Endothelial cell (in vitro differentiated cells): ENCODE data around the gene SMAP2. TPM values are rescaled to one million over a fixed set of nuclear protein-coding genes. Genes with fewer than 3 reads are reported as not detected.

Experiments used
- DNase-seq: peaks from one replicate; pipeline ENCODE4 v3.0.0; 2021; ENCODE audit warnings: low spot score
- H3K27ac Mint-ChIP-seq: one replicate; pipeline ENCODE4 v1.8.0; 2021; ENCODE audit warnings: mixed read lengths, inconsistent platforms; ENCODE audit not compliant: unreplicated experiment
- H3K27me3 Mint-ChIP-seq: one replicate; pipeline ENCODE4 v1.8.0; 2021; ENCODE audit warnings: mild to moderate bottlenecking, moderate library complexity, mixed read lengths, inconsistent platforms; ENCODE audit not compliant: unreplicated experiment
- H3K36me3 Mint-ChIP-seq: one replicate; pipeline ENCODE4 v1.8.0; 2021; ENCODE audit warnings: mild to moderate bottlenecking, low read depth, mixed read lengths, inconsistent platforms; ENCODE audit not compliant: unreplicated experiment
- H3K4me1 Mint-ChIP-seq: one replicate; pipeline ENCODE4 v1.8.0; 2021; ENCODE audit warnings: mild to moderate bottlenecking, mixed read lengths, inconsistent platforms; ENCODE audit not compliant: unreplicated experiment
- H3K4me3 Mint-ChIP-seq: one replicate; pipeline ENCODE4 v1.8.0; 2021; ENCODE audit warnings: mild to moderate bottlenecking, mixed read lengths, inconsistent platforms; ENCODE audit not compliant: unreplicated experiment
- H3K9me3 Mint-ChIP-seq: one replicate; pipeline ENCODE4 v1.8.0; 2021; ENCODE audit warnings: mixed read lengths, inconsistent platforms; ENCODE audit not compliant: unreplicated experiment
- CTCF ChIP-seq: fragments of 200-600 bp; sonication (generic); IDR thresholded peaks from one replicate; pipeline ENCODE4 v1.5.0; 2021; ENCODE audit warnings: antibody characterized with exemption; ENCODE audit not compliant: unreplicated experiment
- total RNA-seq: library from RNA; stranded (reverse); fragmentation: NEBNext Ultra II Directional; extraction: Animal tissue kit (Norgen Biotek cat#: 25700); gene quantifications from one replicate; pipeline ENCODE4 v1.2.1, GENCODE V29; 2021; ENCODE audit not compliant: unreplicated experiment

The SMAP2 gene
- total RNA-seq, 1 donor from 2014 or later: 12.1 TPM

- no peaks in the 10 kb centered on the region for H3K36me3 Mint-ChIP-seq
- H3K9me3 Mint-ChIP-seq: no peaks in the 10 kb centered on the region
- no peak overlapping the region for H3K4me3 Mint-ChIP-seq
- no peaks in the 10 kb centered on the region for H3K27me3 Mint-ChIP-seq
- no peak for TF ChIP-seq CTCF
- no peak overlapping the region for H3K27ac Mint-ChIP-seq
- DNase-seq: no peak
- no peaks in the 10 kb centered on the region for H3K4me1 Mint-ChIP-seq
Measured at GRCh38 chr1:40351124-40351523, 22.4 kb upstream of the SMAP2 start.

GRCh38 chr1:40352126-40352525 lies 21.4 kb upstream of the SMAP2 start:
- Mint-ChIP-seq H3K9me3 (no peaks in the 10 kb centered on the region), H3K36me3 (no peaks in the 10 kb centered on the region), H3K27ac (no peak overlapping the region), H3K4me3 (no peak overlapping the region), H3K27me3 (peaks cover 3% of the 10 kb centered on the region), H3K4me1 (no peaks in the 10 kb centered on the region)
- no peak for TF ChIP-seq CTCF
- no peak for DNase-seq

- H3K36me3 Mint-ChIP-seq: no peaks in the 10 kb centered on the region
- H3K27me3 Mint-ChIP-seq: peaks cover 3% of the 10 kb centered on the region
- H3K9me3 Mint-ChIP-seq: no peaks in the 10 kb centered on the region
- no peak overlapping the region for H3K27ac Mint-ChIP-seq
- DNase-seq: no peak
- no peak for TF ChIP-seq CTCF
- no peak overlapping the region for H3K4me3 Mint-ChIP-seq
- H3K4me1 Mint-ChIP-seq: no peaks in the 10 kb centered on the region
Measured at GRCh38 chr1:40353082-40353481, 20.4 kb upstream of the SMAP2 start.

- no peak overlapping the region for H3K27ac Mint-ChIP-seq
- no peaks in the 10 kb centered on the region for H3K9me3 Mint-ChIP-seq
- DNase-seq: no peak
- H3K36me3 Mint-ChIP-seq: no peaks in the 10 kb centered on the region
- peaks cover 3% of the 10 kb centered on the region for H3K27me3 Mint-ChIP-seq
- H3K4me1 Mint-ChIP-seq: no peaks in the 10 kb centered on the region
- no peak for TF ChIP-seq CTCF
- no peak overlapping the region for H3K4me3 Mint-ChIP-seq
Measured at GRCh38 chr1:40357625-40358024, 15.9 kb upstream of the SMAP2 start.

GRCh38 chr1:40360631-40361030 lies 12.9 kb upstream of the SMAP2 start:
- no peak for DNase-seq
- Mint-ChIP-seq H3K36me3 (no peaks in the 10 kb centered on the region), H3K4me3 (no peak overlapping the region), H3K9me3 (no peaks in the 10 kb centered on the region), H3K27ac (no peak overlapping the region), H3K4me1 (no peaks in the 10 kb centered on the region), H3K27me3 (peaks cover 3% of the 10 kb centered on the region)
- no peak for TF ChIP-seq CTCF
